Neutrophil (primary cell): ENCODE measurements around the gene MRTO4.
A peak's percentile ranks its signal among the peaks of the same experiment; 100 is the strongest.

Source experiments
- H3K27ac ChIP-seq: fragments of 200-600 bp; sonication (generic); 2 replicates; pipeline ENCODE4 v1.5.1; 2016; ENCODE audit warnings: mild to moderate bottlenecking, moderate library complexity
- H3K27me3 ChIP-seq: fragments of 200-600 bp; sonication (generic); 2 replicates; pipeline ENCODE4 v1.6.0; 2016; ENCODE audit warnings: mild to moderate bottlenecking
- H3K36me3 ChIP-seq: fragments of 200-600 bp; sonication (generic); 2 replicates; pipeline ENCODE4 v1.5.1; 2017
- H3K4me1 ChIP-seq, 2 experiments: fragments of 200-600 bp in 1 of 2; sonication (generic) in 1 of 2; 1 replicate in 1 of 2; 2 replicates in 1 of 2; pipeline versions ENCODE4 v1.5.1 to v1.6.1; 2013 to 2016; ENCODE audit warnings: low read depth in 1 of 2, low read length in 1 of 2, mild to moderate bottlenecking in 1 of 2, moderate library complexity in 1 of 2; ENCODE audit not compliant: control insufficient read depth in 1 of 2, insufficient read depth in 1 of 2
- H3K4me3 ChIP-seq, 2 experiments: fragments of 200-600 bp in 1 of 2; sonication (generic) in 1 of 2; 1 replicate in 1 of 2; 2 replicates in 1 of 2; pipeline ENCODE4 v1.5.1; 2013 to 2016; ENCODE audit warnings: low read depth in 1 of 2, low read length in 1 of 2, mild to moderate bottlenecking in 1 of 2, moderate library complexity in 1 of 2
- H3K9me3 ChIP-seq: fragments of 200-600 bp; sonication (generic); 2 replicates; pipeline ENCODE4 v1.5.1; 2016
- CTCF ChIP-seq: fragments of 200-600 bp; sonication (generic); IDR thresholded peaks from 2 replicates; pipeline ENCODE4 v1.5.1; 2016; ENCODE audit warnings: antibody characterized with exemption

Gene MRTO4

GRCh38 chr1:19232524-19232846 is 19.1 kb upstream of the MRTO4 start:
- peaks cover 86% of the 10 kb centered on the region for H3K36me3 ChIP-seq
- TF ChIP-seq CTCF = no peak
- H3K27me3 ChIP-seq = no peaks in the 10 kb centered on the region
- no peaks in the 10 kb centered on the region for H3K4me1 ChIP-seq
- no peak overlapping the region for H3K27ac ChIP-seq
- H3K4me3 ChIP-seq = no peak overlapping the region
- H3K9me3 ChIP-seq = no peaks in the 10 kb centered on the region

- Histone ChIP-seq H3K4me3 (no peak overlapping the region), H3K4me1 (no peaks in the 10 kb centered on the region), H3K27ac (no peak overlapping the region), H3K9me3 (no peaks in the 10 kb centered on the region), H3K27me3 (no peaks in the 10 kb centered on the region), H3K36me3 (peaks cover 89% of the 10 kb centered on the region)
- no peak for TF ChIP-seq CTCF
Observed at GRCh38 chr1:19234224-19234623, 17.4 kb upstream of the MRTO4 start.

GRCh38 chr1:19239876-19240275 is 11.7 kb upstream of the MRTO4 start:
- no peak overlapping the region for H3K27ac ChIP-seq
- H3K9me3 ChIP-seq = no peaks in the 10 kb centered on the region
- H3K36me3 ChIP-seq = peaks cover 78% of the 10 kb centered on the region
- no peaks in the 10 kb centered on the region for H3K27me3 ChIP-seq
- no peak for TF ChIP-seq CTCF
- H3K4me3 ChIP-seq = no peak overlapping the region
- H3K4me1 ChIP-seq = peaks cover 3 to 6% of the 10 kb centered on the region in 2 experiments

- Histone ChIP-seq H3K4me1 (peaks cover 3 to 6% of the 10 kb centered on the region in 2 experiments), H3K9me3 (no peaks in the 10 kb centered on the region), H3K27ac (peak overlapping the region; percentile 54), H3K4me3 (no peak overlapping the region), H3K36me3 (peaks cover 71% of the 10 kb centered on the region), H3K27me3 (no peaks in the 10 kb centered on the region)
- TF ChIP-seq CTCF = peak; percentile 97
Observed at GRCh38 chr1:19240673-19241538, 10.7 kb upstream of the MRTO4 start.

GRCh38 chr1:19250629-19251304 is 838 bp upstream of the MRTO4 start:
- Histone ChIP-seq H3K9me3 (no peaks in the 10 kb centered on the region), H3K27ac (peak overlapping the region; percentile 88), H3K4me3 (peak overlapping the region; percentile 76 to 87), H3K27me3 (no peaks in the 10 kb centered on the region), H3K36me3 (no peaks in the 10 kb centered on the region), H3K4me1 (peaks cover 16 to 17% of the 10 kb centered on the region in 2 experiments)
- TF ChIP-seq CTCF = no peak
